GM10266 (cell line): Measurements from ENCODE around the gene FTO.

Experiments used
- DNase-seq: peaks from one replicate; pipeline ENCODE4 v3.0.0; 2012; ENCODE audit errors: extremely low spot score
- CTCF ChIP-seq: IDR thresholded peaks from 2 replicates; pipeline ENCODE4 v1.5.1; 2012; ENCODE audit warnings: mild to moderate bottlenecking, low read depth; ENCODE audit not compliant: control insufficient read depth, insufficient read depth; ENCODE audit errors: missing control alignments

Gene FTO

DNA sequence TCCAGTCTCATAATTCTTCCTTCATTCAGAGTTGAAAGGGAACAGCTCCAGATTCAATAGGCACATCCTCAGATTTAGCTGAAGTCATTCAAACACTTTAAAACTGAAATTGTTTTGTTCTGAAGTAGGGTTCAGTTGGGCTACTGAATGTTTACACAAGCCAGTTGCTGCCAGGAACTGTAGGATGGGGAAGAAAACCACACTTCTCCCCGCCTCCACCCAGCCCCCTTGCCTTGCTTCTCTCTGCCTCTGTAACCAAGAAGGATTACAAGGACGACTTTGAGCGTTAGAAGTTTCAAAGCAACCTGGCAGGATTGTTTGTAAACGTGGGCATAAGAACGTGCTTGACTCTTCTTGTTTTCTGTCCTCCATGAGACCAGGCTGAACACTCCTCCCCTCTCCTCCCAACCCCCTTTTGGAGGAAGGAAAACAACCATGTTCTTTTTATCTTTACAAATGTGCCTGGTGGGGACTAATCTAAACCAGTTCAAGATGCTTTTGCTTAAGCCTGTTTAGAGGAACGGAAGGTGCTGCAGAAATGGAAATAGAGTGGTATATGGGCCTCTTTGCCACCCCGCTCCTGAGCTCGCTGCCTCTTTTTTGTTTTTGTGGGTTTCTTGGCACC, 287.9 kb downstream of the FTO start:
- no peak for DNase-seq
- no peak for TF ChIP-seq CTCF

- DNase-seq: no peak
- TF ChIP-seq CTCF: no peak
Measured at GRCh38 chr16:53995378-53995777, 291.4 kb downstream of the FTO start.

DNA sequence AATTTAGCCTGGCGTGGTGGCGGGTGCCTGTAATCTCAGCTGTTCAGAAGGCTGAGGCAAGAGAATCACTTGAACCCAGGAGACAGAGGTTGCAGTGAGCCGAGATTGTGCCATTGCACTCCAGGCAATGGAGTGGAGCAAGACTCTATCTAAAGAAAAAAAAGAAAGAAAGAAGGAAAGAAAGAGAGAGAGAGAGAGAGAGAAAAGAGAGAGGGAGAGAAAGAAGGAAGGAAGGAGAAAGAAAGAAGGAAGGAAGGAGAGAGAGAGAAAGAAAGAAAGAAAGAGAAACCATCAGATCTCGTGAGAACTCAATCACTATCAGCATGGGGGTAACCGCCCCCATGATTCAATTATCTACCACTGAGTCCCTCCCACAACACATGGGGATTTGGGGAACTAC, 293.0 kb downstream of the FTO start:
- no peak for TF ChIP-seq CTCF
- DNase-seq: no peak

DNA sequence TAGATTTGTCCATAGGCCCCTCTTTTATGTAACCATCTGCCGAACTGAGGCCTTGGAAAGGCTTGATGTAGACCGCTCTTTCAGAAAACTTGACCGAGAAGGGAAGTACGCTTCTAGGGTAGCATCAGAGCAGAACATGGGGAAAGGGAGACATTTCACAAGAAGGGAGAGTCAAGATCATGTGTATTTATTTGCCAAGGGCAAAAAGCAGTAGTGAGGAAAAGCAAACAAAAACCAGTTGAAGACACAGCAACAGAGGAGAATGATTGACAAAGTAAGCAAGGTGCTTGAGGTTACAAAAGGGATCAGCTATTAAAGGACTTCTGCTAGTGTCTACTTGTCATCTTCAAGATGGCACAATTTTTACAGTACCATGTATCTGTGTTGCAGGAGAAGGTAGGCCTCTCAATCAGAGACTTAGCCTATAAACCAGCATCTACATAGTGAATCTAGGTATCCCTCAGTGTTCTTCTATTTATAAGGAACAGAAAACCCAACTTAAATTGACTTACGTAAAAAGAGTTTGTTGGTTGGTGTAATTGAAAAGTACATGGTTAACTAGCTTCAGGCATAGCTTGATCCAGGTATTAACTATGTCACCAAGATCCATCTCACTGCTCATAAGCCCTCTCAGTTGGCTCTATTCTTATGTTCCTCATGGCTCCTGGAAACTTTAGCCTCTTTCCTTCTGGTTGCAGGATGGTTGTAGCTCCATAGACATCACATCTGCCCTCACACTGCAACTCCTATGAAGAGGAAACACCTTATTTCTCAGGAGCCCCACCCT, 294.3 kb downstream of the FTO start:
- DNase-seq: no peak
- TF ChIP-seq CTCF: no peak

- TF ChIP-seq CTCF: no peak
- DNase-seq: no peak
Measured at GRCh38 chr16:53998966-53999522, 295.1 kb downstream of the FTO start.

DNA sequence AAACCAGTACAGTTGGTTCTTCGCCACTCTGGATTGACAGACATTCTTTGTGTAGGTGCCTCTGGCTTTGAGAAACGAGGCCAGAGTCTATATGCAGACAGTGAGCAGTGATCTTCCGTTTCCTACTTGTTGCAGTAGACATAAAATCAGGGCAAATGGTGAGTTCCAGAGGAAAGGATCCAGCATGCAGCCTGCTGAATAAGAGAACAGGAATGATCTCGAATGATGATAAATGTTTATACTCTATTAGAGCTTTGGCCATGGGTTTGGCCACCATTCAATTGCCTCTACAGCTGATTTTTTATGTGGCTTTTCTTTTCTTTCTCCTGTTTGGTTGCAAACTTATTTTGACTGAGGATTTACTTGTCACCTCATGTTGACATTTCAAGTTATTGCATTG, 295.9 kb downstream of the FTO start:
- no peak for DNase-seq
- no peak for TF ChIP-seq CTCF

DNA sequence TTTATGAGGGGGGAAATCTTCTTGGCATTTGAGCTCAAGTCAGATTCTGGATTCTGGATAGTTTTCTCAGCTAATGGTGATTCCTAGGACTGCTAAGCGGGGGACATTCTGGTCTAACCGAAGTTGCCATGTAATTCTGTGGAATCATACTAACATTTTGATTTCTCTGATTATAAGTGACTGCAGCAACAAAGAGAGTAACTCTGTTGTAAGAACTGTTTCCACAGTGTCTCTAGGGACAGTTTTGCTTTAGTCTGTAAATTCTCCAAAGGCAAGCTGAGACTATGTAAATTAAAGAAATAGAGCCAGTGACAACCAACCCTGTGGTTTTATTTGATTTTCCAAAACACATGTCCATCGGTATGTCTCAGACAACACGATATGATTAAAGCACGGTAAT, 296.4 kb downstream of the FTO start:
- TF ChIP-seq CTCF: no peak
- DNase-seq: no peak
